ENCODE measurements around the gene CELSR1. TPM values are rescaled to one million over a fixed set of nuclear protein-coding genes. Genes with fewer than 3 reads are reported as not detected.

Gene CELSR1
- total and polyA plus RNA-seq, 12 donors: 0.11 to 4.3 (median 1.9) TPM

DNA sequence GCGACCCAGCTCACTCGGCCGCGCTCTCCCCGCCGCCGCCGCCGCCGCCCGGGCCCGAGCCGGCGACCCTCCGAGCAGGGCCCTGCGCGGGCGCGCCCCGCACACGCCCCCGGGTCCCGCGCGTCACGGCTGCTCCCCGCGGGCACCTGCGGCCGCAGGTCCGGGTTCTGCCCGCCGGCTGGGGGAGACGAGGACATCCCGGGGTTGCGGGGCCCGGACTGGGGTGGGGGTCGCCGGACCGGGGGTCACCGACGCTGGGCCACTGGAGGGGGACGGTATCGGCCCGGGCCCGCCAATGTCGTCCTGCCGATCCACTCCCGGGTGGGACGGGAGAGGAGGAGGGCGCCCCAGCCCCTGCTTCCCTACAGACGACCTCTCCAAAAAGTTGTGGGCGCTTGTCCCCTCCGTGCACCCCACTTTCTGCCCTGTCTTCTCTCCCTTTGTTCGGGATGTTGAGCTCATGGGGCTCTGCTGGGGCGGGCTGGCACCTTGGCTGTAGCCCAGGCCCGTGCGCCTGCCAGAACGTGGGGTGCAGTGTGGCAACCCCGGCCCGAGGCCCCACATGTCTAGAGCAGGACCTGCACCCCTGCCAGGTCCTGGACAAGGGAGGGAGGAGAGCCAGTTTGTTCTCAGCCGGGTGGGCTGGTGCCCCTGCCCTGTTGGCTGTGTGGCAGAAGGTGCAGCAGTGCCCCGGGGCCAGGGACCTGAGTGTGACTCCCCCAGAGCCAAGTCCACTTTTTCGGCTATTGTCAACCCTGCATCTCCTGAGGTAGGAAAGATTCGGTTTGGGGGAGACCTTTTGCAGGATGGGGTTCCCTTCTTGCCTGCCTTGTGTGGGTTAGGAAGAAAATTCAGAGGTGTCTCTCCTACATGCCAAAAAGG lies 40.2 kb upstream of the CELSR1 start:
- peaks cover 21 to 40% of the 10 kb centered on the region in 2 donors for H3K4me1 ChIP-seq (replicated peaks in 1 of 2)
- WGBS, 4 donors: 3 to 23% (median 6%) methylated on average over 4 to 65 of the region's 65 CpGs
- no peaks in the 10 kb centered on the region for H3K9me3 ChIP-seq (replicated peaks in 1 of 3)
- no peaks in the 10 kb centered on the region for H3K36me3 ChIP-seq (replicated peaks in 1 of 2)
- intact Hi-C loops (cut with DNase I): loop anchor here (10.0 kb wide), 2 partner anchors 77 to 157 kb away; partner anchors contain the start of gene CERK (in 1 of the 2)
- H3K27me3 ChIP-seq: no peaks in the 10 kb centered on the region
- H3K27ac ChIP-seq: peak overlapping the region in 4 of 5 donors; percentile 24 to 81 (median 76)
- no peak for TF ChIP-seq POLR2A (IDR thresholded peaks at IDR 0.05)
- TF ChIP-seq, protein P1, sequence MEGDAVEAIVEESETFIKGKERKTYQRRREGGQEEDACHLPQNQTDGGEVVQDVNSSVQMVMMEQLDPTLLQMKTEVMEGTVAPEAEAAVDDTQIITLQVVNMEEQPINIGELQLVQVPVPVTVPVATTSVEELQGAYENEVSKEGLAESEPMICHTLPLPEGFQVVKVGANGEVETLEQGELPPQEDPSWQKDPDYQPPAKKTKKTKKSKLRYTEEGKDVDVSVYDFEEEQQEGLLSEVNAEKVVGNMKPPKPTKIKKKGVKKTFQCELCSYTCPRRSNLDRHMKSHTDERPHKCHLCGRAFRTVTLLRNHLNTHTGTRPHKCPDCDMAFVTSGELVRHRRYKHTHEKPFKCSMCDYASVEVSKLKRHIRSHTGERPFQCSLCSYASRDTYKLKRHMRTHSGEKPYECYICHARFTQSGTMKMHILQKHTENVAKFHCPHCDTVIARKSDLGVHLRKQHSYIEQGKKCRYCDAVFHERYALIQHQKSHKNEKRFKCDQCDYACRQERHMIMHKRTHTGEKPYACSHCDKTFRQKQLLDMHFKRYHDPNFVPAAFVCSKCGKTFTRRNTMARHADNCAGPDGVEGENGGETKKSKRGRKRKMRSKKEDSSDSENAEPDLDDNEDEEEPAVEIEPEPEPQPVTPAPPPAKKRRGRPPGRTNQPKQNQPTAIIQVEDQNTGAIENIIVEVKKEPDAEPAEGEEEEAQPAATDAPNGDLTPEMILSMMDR (IDR thresholded peaks at IDR 0.05): no peak
- H3K4me3 ChIP-seq: peak overlapping the region; percentile 51 to 88 (median 60)
- DNase-seq: peak in 4 of 7 donors; percentile 22 to 58 (median 44)

DNA sequence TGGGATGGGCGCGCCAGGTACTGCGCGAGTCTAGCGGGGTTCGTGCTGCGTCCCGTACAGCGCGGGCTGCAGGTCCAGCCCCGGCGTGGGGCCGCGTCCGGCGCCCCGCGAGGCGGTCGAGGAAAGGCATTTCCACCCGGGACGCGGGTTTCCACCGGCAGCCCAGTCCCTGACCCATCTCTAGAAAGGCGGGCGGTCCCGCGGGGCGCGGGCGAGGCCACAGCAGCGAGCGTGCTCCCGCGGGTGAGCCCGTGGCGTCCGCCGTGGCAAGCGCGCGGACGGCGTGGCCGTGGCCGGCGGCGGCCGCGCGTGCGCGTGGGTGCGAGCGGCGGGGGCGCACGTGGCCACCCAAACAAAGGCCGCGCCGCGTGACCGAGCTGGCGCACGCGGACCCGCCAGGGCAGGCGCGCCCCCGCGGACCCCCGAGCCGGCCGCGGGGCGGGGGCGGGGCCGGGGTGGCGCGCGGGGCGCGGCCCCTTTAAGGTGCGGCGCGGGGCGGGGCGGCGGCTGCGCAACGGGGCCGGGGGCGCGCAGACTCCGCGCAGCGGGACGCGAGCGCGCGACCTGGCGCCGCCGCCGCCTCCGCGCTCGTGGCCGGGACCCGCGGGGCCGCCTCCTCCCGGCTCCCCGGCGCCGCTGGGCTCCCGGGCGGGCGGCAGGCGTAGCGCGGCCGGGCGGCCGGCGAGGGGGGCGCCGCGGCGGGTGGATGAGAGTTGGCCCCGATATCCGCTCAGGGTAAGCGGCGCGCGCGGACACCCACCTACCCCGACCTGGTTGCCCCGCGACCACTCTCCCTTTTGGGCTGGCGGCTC lies 39.3 kb upstream of the CELSR1 start:
- H3K36me3 ChIP-seq (replicated peaks in 1 of 2): no peaks in the 10 kb centered on the region
- peaks cover 21 to 40% of the 10 kb centered on the region in 2 donors for H3K4me1 ChIP-seq (replicated peaks in 1 of 2)
- peak overlapping the region in 3 of 5 donors; percentile 13 to 80 (median 73) for H3K27ac ChIP-seq
- no peaks in the 10 kb centered on the region for H3K9me3 ChIP-seq (replicated peaks in 1 of 3)
- peak overlapping the region in 1 of 4 donors; percentile 88 for H3K4me3 ChIP-seq
- WGBS, 4 donors: 1% methylated on average over 18 to 142 of the region's 142 CpGs
- peak in 4 of 7 donors; percentile 38 to 64 (median 52) for DNase-seq
- TF ChIP-seq, protein P1 (IDR thresholded peaks at IDR 0.05): no peak
- TF ChIP-seq POLR2A (IDR thresholded peaks at IDR 0.05): peak in 1 of 2 donors; percentile 7
- H3K27me3 ChIP-seq: no peaks in the 10 kb centered on the region
- intact Hi-C loops (cut with DNase I): loop anchor here (10.0 kb wide), 2 partner anchors 78 to 158 kb away; partner anchors contain the start of gene CERK (in 1 of the 2)

DNA sequence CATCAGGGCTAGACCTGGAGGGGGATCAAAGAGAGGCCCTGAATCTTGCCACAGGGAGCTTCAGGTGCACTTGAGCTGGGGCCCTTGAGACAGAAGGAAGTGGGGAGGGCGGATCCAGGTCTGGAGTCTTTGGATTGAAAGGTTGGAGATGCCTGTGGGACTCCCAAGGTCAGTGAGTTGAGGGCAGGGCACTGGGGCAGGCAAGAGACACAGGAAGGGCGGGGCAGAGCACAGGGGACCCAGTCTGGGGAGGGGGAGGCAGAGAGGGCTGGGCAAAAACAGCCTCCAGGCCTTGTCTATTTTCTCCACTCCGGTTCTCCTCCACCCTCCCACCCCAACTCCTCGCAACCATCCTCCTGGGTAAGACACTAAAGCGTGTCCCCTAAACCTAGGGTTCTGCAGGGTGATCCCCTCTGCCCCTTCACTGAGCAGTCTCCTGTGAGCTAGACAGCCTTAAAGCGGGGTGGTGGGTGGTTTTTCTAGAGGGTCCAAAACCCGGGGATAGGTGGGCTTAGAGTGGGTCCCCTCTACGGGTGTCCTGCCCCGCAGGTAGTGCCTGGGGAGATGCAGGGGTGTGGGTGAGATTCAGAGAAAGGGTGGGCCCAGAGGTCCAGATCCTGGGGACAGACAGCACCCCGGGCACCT lies 38.6 kb upstream of the CELSR1 start:
- DNase-seq: peak in 4 of 7 donors; percentile 20 to 35 (median 26)

More for the DNA sequence above, 38.6 kb upstream of the CELSR1 start:
- H3K9me3 ChIP-seq (replicated peaks in 1 of 3): no peaks in the 10 kb centered on the region
- WGBS, 4 donors: 54 to 67% (median 57%) methylated on average over 9 to 10 of the region's 10 CpGs
- TF ChIP-seq, protein P1 (IDR thresholded peaks at IDR 0.05): no peak
- no peak for TF ChIP-seq POLR2A (IDR thresholded peaks at IDR 0.05)
- H3K27me3 ChIP-seq: no peaks in the 10 kb centered on the region
- peak overlapping the region in 1 of 4 donors; percentile 65 for H3K4me3 ChIP-seq
- no peaks in the 10 kb centered on the region for H3K36me3 ChIP-seq (replicated peaks in 1 of 2)
- intact Hi-C loops (cut with DNase I): loop anchor here (10.0 kb wide), 2 partner anchors 79 to 159 kb away; partner anchors contain the start of gene CERK (in 1 of the 2)
- peak overlapping the region in 3 of 5 donors; percentile 13 to 80 (median 73) for H3K27ac ChIP-seq
- H3K4me1 ChIP-seq (replicated peaks in 1 of 2): peaks cover 21 to 40% of the 10 kb centered on the region in 2 donors

Data from adrenal gland (tissue), 12 donors.